ENCODE measurements around the gene LDOC1.

DNA sequence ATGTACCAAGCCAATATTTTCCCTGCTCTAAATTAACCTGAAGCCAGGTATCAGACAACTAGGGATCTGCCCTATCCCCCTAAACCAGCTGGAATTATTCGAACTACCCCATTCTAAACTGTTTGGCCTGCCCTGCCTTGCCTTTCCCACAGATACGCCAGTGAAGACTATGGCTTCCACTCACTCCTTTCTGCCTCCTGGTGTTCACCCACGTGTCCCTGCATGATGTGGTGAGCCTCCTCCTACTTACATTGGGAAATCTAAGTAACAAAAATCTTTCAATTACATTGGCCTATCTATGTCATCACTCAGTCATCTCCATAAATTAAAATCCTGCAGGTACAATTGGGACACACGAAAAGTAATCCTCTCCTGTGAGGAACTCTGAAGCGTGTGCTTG, 6.1 kb upstream of the LDOC1 start:
- no peak for TF ChIP-seq POLR2A (IDR thresholded peaks at IDR 0.05; ENCODE audit: low read length)
- no peak for TF ChIP-seq GATA1 (IDR thresholded peaks at IDR 0.05; ENCODE audit: low read depth, low read length)

Measured in erythroblast (primary cell).